GM19043 (cell line): ENCODE measurements around the gene BPIFB3.

ENCODE experiments used
- ATAC-seq: cut with Tn5 transposase; IDR thresholded peaks from one replicate; pipeline ENCODE4 v1.9.1; 2021; ENCODE audit warnings: low read depth; ENCODE audit not compliant: unreplicated experiment

BPIFB3 gene

DNA sequence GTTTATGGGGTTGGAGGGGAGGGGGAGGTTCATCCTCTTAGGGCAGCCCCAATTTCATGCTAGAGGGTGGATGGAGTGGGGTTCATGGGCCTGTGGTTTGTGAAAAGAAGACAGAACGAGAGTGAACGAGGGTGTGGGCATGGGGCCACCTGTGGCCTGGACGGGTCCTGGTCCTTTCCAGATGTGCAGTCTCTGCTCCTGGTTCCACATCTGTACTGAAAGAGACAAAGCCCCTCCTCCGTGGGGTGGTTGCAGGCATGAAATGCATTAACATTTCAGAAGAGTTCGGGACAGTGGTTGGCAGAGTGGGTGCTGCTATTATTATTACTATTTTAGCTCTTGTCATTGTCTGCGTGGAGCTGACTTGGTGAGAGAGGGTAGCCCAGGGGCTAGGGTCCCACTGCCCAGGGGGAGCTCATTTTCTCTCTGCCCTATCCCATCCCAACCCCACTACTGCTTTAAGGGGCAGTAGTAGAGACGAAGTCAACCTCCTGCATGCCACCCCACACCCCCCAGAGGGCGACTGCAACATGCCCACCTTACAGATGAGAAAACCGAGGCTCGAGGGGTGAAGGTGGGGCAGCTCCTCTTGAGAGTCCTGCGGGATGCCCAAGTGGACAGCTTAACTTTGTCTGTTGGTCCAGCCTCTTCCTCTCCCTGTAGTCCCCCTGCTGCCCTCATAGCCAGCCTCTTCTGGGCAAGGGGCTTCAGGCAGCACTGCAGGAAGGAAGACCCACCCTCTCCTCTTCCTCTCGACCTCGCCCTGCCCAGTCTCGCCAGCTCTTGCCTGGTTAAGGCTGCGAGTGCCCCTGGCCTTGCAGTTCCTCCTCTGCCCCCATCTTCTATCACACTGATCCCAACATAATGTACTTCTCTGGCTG is 37.8 kb upstream of the BPIFB3 start:
- ATAC-seq, result no peak

DNA sequence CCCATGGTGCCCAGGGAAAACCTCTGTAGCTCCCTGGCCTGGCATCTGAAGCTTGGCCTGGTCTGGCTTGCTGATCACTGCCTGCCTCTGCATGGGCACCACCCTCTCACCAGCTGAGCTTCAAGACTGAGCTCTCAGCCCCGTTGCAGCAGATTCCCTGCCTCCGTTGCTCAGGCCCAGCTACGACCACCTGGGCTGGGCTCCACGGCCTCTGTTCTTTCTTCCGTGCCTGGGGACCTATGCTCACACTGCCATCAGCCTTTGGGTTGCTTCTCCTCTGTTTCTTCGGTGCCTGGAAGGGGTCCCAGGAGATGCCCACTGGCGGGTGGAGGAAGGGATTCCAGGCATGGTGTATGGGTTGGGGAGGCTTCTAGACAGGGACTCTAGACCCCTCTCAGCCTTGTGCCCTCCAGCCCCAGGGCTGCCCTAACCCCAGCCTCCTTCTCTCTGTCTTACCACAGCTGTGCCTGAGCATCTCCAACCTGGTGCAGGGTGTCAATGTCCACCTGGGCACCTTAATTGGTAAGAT is 37.1 kb upstream of the BPIFB3 start:
- no peak for ATAC-seq

DNA sequence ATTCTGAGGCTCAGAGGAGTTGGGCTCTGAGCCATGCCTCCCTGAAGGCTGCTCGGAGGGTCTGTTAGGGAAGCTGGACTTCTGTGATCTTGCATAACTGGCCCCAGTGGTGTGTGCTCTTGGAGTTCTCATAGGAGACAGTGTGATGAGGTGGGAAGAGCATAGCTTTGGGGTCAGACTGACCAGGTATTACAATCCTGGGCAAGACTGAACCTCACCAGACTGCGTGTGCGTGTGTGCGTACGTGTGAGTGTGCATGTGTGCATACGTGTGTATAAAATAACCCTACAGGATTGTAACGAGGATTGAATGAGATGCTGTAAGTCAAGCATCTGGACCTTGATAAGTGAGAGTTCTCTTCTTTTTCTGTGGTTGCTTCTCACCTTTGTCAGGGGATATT is 36.2 kb upstream of the BPIFB3 start:
- ATAC-seq, result no peak

DNA sequence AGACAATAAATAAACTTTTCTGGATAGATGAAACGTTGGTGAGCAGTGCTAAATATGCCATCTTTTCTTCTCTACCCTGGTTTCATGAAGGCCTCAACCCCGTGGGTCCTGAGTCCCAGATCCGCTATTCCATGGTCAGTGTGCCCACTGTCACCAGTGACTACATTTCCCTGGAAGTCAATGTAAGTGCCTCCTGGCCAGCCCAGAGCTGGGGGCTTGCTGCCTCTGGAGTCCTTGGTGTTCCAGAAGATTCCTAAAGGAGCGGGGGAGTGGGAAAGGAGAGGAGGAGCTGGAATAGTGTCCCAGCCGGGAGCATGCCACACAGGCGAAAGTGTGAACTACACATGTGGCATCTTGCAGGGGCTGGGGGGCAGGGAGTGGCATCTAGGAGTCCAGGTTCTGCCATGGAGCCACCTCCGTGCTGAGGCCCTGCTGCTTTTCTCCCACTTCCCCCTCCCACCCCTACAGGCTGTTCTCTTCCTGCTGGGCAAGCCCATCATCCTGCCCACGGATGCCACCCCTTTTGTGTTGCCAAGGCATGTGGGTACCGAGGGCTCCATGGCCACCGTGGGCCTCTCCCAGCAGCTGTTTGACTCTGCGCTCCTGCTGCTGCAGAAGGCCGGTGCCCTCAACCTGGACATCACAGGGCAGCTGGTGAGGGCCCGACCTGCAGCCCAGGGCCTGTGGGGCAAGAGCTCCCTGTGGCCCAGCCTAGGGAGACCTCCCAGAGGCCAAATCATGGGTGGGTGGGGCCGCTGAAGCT is 35.4 kb upstream of the BPIFB3 start:
- no peak for ATAC-seq

DNA sequence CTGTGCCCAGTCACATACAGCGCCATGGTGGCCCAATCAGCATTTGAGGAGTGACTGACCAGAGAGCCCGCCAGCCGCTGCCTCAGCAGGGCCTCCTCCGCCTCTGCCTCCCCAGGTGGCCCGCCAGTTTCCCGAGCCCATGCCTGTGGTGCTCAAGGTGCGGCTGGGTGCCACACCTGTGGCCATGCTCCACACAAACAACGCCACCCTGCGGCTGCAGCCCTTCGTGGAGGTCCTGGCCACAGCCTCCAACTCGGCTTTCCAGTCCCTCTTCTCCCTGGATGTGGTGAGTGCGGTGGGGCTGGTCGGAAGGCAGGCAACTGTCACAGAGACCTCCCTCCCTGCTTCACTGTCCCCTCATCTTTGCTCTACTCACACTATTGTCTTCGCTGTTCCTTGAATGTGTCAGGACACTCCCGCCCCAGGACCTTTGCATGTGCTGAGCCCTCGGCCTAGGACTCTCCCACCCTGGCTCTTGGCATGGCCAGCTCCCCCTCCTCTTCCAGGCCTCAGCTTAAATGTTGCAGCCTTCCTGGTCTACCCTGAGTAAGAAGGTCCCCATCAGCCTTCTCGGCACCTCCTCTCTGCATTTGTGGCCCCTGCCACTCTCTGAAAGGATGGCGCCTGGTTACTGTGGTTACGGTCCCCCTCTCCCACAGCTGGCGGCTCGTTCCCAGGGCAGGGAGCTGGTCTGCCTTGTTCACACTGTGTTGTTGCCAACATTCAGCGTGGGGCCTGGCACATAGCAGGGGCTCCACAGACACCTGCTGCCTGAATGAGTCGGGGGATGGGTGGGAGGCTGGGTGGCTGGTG is 34.0 kb upstream of the BPIFB3 start:
- no peak for ATAC-seq

DNA sequence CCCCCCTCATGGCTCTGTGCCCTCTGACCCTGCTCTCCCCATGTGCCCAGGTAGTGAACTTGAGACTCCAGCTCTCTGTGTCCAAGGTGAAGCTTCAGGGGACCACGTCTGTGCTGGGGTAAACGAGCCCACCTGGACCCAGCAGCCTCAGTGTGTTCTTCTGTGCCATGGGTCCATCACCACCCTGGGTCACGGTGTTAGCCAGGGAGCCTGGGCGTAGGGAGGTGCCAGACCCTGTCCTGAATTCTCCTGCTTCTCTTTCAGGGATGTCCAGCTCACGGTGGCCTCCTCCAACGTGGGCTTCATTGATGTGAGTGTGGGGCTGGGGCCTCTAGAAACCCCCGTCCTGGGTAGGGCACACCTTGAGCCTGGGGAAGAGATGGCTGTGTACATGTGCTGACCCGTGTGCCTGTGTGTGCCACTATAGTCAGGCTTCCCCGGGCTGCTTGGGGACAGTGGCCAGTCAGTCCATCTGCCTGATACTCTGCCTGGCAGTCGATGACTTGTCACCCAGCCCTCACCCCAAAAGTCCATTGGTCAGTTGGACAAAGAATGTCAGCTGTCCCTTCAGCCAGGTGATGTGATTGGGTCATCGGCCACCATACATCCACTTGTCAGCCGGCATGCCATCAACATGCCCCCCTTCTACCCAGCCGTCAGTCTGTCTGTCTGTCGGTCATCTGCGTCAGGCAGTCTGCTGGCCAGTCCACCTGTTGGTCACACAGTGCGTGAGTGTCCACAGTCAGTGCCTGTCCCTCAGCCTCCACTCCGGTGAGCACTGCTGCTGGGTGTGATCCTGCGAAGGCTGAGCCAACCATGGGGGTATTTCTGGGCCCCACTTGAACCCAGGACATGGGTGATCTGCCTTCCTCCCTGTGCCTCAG is 33.2 kb upstream of the BPIFB3 start:
- ATAC-seq, result no peak

DNA sequence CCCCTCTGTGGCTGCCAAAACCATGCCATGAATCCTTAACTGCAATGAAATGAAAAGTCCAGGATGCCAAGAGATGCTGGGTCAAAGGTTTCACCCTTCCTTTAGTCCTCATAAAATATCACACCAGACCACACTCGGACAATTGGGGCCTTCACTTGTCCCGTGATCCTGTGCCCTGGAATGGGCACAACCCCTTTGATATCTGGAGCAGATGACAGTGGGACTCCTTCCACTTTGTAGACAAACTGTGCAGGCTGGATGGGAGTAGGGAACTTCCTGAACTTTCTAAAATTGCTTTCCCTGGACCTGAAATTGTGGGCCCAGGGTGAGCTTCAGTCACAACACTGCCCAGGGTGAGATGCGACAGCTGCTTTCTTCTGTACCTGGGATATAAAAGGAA is 31.8 kb upstream of the BPIFB3 start:
- ATAC-seq, result no peak

DNA sequence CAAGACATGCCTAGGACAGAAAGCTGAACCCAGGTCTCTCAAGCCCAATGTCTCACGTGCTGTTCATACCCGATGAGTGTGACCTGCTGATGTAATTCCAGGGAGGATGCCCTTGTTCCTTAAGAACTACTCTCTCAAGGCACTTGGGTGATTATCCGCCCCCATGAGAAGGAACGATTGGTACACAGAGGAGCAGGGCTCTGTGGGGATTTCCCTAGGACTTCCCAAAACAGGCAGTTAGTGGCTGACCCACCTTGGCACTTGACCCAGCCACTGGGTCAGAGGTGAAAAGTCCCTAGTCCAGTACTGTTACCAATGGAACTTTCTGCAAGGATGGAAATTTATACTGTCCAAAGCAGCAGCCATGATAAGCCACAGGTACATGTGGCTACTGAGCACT is 31.4 kb upstream of the BPIFB3 start:
- ATAC-seq, result no peak

DNA sequence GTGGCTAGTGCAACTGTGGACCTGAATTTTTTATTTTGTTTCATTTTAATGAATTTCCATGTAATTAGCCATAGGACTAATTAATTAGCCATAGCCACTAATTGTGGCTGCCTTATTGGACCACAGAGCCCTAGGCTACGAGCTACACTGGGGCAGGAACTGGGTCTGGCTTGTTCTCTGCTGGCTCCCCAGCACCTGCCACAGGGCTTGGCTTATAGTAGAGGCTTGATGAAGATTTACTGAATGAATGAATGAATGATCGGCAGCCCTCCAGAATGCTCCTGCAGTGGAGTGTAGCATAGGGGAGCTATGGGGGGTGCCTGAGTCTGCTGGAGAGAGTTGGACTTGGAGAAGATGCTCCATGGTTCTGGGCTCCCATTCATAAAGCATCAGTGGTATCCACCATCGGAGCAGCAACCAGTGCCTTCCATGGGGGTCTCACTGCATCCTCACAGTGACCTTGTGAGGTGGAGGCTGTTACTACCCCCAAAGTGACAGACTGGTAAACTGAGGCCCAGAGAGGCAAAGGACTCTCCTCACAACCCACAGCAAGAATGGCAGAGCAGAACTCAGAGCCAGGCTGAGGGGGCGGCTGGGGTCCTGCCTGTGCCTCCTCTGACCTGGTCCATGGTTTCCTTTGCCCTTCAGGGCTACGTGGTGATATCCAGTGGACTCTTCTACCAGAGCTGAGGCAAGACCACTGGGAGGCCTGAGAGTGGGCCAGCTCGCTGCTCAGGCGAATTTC is 30.8 kb upstream of the BPIFB3 start:
- no peak for ATAC-seq

DNA sequence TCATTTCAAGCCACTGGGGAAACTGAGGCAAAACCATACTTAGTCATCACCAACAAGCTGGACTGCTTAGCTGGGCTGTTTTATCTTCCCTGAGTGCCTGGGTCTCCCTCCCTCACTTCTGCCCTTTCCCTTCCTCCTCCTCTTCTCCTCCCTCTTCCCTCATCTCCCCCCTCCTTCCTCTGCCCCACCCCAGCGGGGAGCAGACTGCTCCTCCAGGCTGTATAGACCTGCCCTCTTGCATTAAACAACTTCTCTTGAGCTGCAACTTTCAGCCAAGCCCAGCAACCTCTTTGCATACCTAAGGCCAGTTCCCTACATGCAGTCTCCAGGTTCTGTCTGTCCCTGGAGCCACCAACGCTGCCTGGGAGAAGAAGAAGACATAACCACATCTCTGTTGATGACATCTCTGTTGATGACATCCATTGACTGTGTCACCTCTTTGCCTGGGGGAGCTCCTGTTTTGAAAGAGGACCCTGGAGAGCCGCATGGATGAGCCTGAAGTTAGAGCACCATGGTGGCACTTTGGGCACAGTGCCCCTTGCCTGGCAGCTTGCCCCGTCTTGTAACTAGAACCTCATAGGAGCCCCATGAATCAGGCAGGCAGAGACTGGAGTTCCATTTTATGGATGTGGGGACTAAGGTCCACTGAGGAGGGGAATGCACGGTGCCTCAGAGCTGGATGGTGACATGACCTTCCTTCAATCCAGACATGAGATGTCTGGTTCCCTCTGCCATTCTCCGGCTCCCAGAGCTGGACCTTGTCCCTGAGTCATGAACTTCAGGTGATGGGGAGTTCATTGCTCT is 30.1 kb upstream of the BPIFB3 start:
- ATAC-seq, result no peak

DNA sequence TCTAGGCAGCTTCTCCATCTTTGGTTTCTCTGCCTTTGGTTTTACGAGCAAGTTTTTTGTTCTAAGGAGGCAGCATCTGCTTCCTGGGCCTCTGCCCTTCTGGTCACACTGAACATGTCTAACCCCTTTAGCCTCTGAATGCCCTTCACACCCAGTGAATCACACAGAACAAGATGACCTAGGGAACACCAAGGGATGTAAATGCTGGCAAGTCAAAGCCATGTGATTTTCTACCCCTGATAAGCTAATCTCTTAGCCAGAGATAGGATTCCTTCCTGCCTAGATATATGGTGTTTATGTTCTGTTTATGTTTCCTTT is 29.5 kb upstream of the BPIFB3 start:
- no peak for ATAC-seq

DNA sequence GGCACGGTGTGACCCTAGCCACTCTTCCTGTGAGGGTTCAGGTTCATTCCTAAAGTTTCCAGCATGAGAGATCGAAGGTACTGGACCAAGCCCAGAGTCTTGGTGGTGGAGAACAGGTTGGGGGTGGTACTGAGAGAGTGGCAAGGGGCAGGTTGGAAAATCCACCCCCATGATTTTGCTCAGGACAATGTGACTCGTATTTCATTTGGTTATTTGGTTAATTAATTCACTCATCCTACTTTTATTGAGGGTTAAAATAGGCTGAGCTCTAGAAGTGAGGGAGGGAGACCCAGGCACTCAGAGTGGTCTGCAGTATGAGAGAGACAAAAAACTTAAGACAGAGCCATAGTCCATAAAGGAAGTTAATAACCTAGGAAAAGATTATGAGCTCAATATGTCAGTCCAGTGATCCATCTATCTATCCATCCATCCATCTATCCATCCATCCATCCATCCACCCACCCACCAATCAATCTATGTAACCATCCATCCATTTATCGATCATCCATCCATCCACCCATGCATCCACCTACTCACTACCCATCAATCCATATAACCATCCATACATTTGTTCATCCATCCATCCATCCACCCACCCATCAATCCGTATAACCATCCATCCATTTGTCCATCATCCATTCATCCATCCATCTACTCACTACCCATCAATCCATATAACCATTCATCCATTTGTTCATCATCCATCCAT is 28.9 kb upstream of the BPIFB3 start:
- no peak for ATAC-seq

DNA sequence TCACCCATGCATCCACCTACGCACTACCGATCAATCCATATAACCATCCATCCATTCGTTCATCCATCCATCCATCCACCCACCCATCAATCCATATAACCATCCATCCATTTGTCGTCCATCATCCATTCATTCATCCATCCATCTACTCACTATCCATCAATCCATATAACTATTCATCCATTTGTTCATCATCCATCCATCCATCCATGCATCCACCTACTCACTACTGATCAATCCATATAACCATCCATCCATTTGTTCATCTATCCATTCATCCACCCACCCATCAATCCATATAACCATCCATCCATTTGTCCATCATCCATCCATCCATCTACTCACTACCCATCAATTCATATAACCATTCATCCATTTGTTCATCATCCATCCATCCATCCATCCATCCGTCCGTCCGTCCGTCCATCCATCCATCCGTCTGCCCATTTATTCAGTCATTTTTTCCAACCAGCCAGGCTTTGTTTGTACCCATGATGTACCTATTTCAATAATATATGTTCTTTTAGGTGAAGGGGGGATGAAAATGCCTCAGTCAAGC is 28.3 kb upstream of the BPIFB3 start:
- no peak for ATAC-seq

DNA sequence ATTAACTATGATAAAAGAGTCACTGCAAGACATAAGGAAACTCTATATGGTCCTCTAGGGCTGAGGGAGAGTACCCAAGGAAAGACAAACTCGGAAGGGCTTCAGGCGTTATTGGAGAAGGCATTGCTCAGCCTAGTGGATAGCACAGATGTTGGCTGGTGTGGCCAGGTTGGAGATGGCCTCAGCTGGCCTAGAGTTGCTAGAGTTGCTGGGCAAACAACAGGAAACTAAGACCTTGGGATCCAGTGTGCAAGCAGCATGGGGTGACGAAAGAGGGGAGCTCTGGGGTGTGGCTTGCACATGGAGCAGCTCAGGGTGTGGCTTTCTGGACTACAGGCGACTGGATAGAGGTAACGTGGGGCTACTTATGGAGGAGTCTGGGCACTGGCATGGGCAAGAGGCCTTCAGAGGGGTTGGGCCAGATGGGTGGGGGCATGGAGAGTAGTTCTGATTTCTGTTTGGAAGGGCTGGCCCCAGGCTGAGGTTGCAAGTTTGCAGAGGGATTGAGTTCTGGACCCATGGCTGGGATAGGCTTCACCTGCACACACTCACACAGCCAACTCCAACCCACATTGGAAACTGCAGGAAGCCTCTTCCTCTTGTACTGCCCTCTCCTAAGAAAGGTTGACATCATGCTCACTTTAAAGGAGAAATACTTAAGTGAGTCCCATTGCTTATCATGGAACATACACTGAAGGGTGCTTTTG is 27.5 kb upstream of the BPIFB3 start:
- ATAC-seq, result no peak

DNA sequence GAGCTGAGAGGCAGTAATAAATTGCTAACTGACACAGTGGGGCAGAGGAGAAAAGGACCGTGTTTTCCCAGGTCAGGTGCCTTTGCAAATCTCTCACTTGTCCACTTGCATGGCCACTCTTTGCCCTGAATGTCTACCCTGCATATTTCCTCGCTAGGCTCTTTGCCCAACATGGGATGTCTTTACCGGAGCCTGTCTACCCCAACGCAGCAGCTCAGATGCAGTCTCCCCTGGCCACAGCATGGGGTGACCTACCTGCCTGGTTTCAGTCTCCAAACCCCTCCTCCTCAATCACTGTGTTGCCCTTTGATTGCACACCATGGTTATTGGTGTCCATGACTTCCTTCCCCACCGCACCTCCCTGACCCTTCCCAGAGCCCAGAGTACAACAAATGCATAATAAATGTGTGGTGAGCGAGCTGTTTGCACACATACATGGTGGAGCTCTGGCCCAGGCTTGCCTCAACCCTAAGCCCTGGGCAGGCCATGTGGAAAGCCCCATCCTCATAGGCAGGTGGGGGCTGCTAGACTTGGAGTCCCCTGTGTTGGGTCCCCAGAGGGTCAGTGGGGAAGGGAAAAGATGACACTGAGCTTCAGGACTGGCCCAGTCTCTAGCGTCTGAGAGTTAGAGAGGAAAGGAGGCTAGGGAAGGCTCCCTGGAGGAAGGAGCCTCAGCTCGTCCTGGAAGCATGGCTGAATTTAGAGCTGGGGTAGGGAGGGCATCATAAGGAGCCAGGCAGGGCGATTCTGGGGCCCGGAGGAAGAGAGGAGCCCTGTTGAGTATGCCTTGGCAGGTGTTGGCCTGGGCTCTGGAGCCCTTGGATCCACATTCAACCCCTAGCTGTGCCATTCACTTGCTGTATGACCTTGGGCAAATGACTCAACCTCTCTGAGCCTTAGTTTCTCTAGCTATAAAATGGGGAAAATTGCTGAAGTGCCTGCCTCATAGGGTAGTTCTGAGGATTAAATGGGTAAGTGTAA is 26.6 kb upstream of the BPIFB3 start:
- ATAC-seq, result no peak
